Measurements from ENCODE around the gene DMRTA1.
"Not testable (repeated sequence)": the region's sequence is repeated elsewhere in the genome, so short reads cannot be mapped to it uniquely, and the experiment has no call there.

The DMRTA1 gene

DNA sequence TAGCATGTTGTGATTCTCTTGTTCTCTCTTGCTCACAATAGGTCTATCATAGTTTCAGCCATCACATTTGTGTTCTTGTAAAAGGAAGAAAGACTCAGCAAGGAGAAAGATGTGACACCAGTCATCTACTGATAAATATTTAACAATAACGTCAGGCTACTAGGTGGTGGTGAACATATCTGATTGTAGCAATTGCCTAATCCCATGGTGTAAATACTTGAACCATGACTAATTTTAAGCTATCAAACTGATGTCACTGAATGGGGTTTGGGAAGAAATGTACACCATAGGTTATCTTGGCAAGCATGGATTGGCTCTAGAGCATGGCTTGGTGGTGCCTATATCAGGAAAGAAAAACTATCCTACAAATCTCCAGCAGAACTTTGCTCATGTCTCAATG lies 16.6 kb downstream of the DMRTA1 start:
- DNase-seq, result no peak

DNA sequence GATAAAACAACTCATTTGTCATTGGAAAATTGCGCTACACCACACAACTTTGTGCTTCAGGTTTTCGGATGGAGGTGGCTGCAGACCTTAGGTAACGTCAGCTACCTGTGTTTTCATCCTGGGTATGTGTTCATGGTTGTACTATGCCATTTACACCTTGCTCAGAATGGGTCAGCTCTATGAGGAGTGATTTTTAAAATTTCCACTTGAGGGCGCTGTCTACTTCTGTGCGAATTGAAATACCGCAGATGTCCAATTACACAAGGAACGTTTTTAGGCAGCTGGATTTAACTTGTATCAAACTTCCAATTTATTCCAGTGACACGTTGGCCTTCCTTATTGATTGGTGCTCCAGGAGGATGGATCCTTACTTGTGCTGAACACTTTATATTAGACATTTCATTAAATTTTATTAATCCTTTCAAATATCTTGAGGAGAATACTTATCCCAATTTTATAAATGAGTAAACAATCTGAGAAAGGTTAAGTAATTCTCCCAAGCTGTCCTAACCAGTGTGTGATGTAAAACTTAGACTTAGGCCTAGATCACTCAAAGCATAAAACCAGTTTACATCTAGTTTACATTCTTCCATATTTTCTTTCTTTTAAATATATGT lies 23.4 kb downstream of the DMRTA1 start:
- DNase-seq, result peak in 1 of 2 donors; percentile 11

DNA sequence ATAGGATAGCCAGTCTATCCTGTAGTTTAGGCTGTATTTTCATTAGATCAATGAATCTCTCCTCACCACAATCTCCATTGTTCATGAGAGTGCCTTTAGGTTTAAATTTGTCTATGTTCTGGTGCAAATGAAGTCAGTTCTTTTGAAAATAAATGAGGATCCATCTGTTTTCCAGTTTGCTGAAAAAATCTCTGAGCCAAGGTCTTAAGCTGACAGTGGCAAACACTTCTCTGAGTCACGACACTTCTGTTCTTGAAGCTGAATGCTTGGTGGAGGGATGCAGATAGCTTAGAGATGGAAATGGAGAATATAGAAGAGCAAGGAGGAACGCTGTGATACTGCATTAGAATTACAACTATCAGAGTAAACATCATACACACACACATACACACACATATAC lies 34.9 kb downstream of the DMRTA1 start:
- DNase-seq, result no peak

DNA sequence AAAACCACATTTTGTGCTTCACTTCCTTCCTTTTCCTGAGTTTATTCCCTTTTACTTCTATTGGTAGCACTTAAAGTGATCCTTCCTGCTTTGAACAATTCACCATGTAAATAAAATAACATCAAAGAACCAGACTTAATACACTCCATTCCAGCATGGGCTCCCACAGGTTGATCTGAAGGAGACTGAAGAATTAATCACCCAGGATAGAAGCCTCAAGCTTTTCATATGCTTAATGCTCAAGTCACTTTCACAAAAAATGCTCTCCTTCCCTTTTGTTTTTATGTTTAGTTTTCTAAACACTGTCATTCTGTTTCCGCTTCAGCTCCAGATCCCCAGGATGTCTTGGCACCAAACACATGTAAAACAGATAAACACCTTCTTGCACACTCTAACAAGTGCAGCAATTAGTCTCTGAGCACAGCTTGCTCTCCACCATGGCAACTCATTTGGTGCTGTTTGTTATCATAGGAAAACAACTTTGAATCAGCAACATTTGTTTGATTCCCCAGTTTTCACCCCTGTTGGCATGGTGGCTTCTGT lies 37.0 kb downstream of the DMRTA1 start:
- DNase-seq, result no peak

DNA sequence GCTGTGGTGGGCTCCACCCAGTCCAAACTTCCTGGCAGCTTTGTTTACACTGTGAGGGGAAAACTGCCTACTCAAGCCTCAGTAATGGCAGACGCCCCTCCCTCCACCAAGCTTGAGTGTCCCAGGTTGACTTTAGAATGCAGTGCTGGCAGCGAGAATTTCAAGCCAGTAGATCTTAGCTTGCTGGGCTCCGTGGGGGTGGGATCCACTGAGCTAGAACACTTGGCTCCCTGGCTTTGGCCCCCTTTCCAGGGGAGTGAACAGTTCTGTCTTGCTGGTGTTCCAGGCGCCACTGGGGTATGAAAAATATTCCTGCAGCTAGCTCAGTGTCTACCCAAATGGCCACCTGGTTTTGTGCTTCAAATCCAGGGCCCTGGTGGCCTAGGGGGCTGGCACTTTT lies 49.6 kb downstream of the DMRTA1 start:
- not testable (repeated sequence) for DNase-seq

All from CD4-positive, alpha-beta T cell treated with Interleukin-4 for 1 hour (primary cell).